Duodenal mucosa (tissue), 2 donors: ENCODE results near the gene RAMP3.
"Not testable (repeated sequence)": the region's sequence is repeated elsewhere in the genome, so short reads cannot be mapped to it uniquely, and the experiment has no call there.

ENCODE experiments used
- H3K27ac ChIP-seq: one replicate; pipeline ENCODE4 v1.7.0; 2013; ENCODE audit warnings: low read depth, low read length
- H3K27me3 ChIP-seq, 2 donors: one replicate each; pipeline ENCODE4 v1.7.0; 2013; ENCODE audit warnings: low read length in 2 of 2, control low read depth in 1 of 2; ENCODE audit not compliant: insufficient read depth in 2 of 2, control insufficient read depth in 1 of 2
- H3K36me3 ChIP-seq, 2 donors: one replicate each; pipeline ENCODE4 v1.7.0; 2013; ENCODE audit warnings: low read length in 2 of 2, control low read depth in 1 of 2; ENCODE audit not compliant: insufficient read depth in 2 of 2, control insufficient read depth in 1 of 2
- H3K4me1 ChIP-seq, 2 donors: one replicate each; pipeline ENCODE4 v1.7.0; 2013; ENCODE audit warnings: low read length in 2 of 2, control low read depth in 1 of 2; ENCODE audit not compliant: insufficient read depth in 2 of 2, control insufficient read depth in 1 of 2
- H3K4me3 ChIP-seq, 2 donors: one replicate each; pipeline ENCODE4 v1.7.0; 2013; ENCODE audit warnings: low read length in 2 of 2, low read depth in 1 of 2
- H3K9ac ChIP-seq, 2 donors: one replicate each; pipeline ENCODE4 v1.7.0; 2013; ENCODE audit warnings: low read length in 2 of 2, low read depth in 1 of 2
- H3K9me3 ChIP-seq, 2 donors: one replicate each; pipeline ENCODE4 v1.7.0; 2013; ENCODE audit warnings: low read length in 2 of 2, control low read depth in 1 of 2; ENCODE audit not compliant: control insufficient read depth in 1 of 2

RAMP3 gene, protein sequence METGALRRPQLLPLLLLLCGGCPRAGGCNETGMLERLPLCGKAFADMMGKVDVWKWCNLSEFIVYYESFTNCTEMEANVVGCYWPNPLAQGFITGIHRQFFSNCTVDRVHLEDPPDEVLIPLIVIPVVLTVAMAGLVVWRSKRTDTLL

DNA sequence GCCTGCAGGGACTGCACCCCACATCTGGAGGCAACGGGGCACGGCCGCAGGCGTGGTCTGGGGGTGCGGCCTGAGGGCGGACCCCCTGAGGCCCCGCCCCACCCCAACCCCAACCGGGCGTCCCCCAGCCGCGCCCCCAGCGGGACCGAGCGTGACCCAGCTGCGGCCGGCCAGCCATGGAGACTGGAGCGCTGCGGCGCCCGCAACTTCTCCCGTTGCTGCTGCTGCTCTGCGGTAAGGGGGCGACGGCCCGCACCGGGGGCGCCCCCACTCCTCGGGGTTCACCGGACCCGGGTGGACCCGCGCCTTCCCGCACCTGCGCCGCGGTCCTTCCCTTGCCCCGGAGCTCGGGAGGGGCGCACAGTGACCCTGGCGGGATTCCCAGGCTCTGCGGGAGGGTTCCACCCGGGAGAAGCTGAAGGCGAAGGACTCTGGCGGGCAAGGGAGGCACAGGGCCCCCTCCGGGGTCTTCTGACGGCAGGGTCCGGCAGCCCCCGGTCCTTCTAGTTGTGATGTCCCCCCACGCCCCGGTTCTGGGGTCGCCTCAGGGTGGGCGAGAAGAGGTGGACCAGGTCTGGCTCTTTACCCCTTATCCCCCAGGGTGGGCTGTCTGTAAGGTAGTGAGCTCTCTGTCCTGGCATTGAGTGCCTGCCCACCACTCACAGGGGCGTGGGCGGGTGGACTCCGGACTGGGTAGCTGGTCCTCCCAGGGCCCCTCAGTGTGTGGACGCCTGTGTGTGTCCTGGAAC lies at the start of gene RAMP3:
RAMP3 (plus strand) TSS at position 139 of the 749 bp plus-strand sequence; CDS start at position 177, 38 bp downstream.
- H3K27me3 ChIP-seq: peaks cover 7% of the 10 kb centered on the region in 2 donors
- H3K9me3 ChIP-seq: no peaks in the 10 kb centered on the region
- H3K4me1 ChIP-seq: no peaks in the 10 kb centered on the region
- no peak within 1 kb of the TSS for H3K4me3 ChIP-seq
- no peak within 1 kb of the TSS for H3K9ac ChIP-seq
- H3K36me3 ChIP-seq: no peaks in the 10 kb centered on the region
- H3K27ac ChIP-seq: no peak within 1 kb of the TSS

DNA sequence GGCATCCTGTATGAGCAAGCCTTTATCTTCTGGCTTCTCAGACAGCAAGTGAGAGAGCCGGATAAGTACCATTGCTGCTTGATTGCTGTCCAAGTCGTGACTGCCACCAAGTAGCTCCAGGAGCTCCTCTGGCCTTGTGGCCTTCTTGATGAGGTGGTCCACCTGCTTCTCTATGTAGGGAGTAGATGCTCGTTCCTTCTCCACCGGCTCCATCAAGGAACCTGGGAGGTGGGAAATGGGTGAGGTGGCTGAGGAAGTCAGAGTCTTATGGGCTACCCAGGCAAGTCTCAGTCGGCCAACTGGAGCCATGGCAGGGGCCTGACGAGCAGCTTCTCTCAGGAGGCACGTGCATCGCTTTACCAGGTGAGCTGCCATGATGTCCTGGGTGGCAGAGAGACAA lies 48.7 kb upstream of the RAMP3 start:
- Histone ChIP-seq H3K36me3 (peaks cover 43 to 54% of the 10 kb centered on the region in 2 donors), H3K9me3 (no peaks in the 10 kb centered on the region), H3K4me1 (peaks cover 33 to 44% of the 10 kb centered on the region in 2 donors), H3K4me3 (peak overlapping the region in 1 of 2 donors; percentile 5), H3K9ac (no peak overlapping the region), H3K27ac (no peak overlapping the region), H3K27me3 (no peaks in the 10 kb centered on the region)

DNA sequence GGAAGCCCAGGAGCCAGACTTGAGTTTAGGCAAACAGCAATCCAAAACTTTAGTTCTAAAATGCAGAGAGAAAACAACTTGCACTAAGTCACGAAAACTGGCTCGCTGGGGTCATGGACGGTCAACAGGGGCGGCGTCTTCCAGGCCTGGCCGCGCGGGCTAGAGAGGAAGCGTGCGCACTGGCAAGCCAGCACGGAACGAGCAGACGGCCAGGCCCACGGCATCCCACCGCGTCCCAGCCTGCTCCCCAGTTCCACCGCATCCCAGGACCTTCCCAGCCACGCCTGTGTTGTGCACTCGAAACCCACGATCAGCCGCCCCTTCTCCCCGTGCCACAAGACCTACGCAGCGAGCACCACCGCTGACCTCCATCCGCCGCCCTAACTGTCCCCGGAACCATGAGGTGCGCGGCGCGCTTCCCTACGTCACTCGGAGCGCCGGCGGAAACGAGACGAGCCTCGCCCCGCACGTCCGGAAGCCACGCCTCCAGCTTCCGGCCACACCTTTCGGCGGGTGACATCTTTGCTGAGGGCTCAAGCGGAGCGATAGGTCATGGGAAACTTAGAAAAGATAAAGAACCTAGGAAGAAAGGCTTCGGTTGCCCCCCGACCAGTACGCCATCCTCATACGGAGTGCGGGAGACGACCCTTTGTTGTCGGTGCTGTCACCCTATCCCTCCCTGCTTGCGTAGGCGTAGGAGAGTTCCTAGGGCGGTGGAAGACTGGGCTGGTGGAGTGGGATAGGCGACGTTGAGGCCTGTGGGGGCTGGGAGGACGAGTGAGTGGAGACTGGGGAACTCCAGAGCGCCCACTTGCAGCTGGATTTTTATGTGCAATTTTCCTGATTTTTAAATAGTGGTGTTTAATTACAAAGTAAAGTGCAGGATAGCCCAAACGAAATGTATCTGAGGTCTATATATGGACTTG lies 46.0 kb upstream of the RAMP3 start, which contains the start of gene TBRG4:
TBRG4 (minus strand) TSS at position 400 of the 926 bp plus-strand sequence. CDS start 2,460 bp downstream, outside the sequence.
- no peaks in the 10 kb centered on the region for H3K9me3 ChIP-seq
- no peaks in the 10 kb centered on the region for H3K27me3 ChIP-seq
- H3K36me3 ChIP-seq: peaks cover 21 to 27% of the 10 kb centered on the region in 2 donors
- H3K4me3 ChIP-seq: peak within 1 kb of the TSS; percentile 95 to 99
- H3K9ac ChIP-seq: peak within 1 kb of the TSS; percentile 88 to 92
- H3K27ac ChIP-seq: peak within 1 kb of the TSS; percentile 99
- H3K4me1 ChIP-seq: peaks cover 33 to 44% of the 10 kb centered on the region in 2 donors

DNA sequence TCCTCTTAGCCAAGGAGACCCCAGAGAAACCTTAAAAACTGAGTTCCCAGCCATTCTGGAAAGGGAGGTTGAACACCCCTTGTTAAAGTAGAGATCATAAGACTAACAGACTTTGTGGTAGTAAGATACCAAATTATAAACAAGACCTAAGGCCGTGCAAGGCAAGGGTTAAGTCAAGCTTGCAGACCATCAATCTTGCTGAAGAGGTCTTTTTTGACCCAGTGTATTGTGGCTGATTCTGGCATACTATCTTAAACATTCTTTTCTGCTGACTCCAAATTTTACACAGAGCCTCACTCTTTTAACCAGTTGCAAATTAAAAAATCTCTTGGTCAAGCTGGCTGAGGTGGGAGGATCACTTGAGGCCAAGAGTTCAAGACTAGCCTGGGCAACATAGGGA lies 44.9 kb upstream of the RAMP3 start:
- H3K4me1 ChIP-seq: peaks cover 24 to 34% of the 10 kb centered on the region in 2 donors
- H3K27ac ChIP-seq: no peak overlapping the region
- peaks cover 0 to 6% of the 10 kb centered on the region in 2 donors for H3K27me3 ChIP-seq
- peak overlapping the region in 1 of 2 donors; percentile 99 for H3K4me3 ChIP-seq
- H3K36me3 ChIP-seq: peaks cover 12 to 17% of the 10 kb centered on the region in 2 donors
- H3K9me3 ChIP-seq: no peaks in the 10 kb centered on the region
- H3K9ac ChIP-seq: no peak overlapping the region

DNA sequence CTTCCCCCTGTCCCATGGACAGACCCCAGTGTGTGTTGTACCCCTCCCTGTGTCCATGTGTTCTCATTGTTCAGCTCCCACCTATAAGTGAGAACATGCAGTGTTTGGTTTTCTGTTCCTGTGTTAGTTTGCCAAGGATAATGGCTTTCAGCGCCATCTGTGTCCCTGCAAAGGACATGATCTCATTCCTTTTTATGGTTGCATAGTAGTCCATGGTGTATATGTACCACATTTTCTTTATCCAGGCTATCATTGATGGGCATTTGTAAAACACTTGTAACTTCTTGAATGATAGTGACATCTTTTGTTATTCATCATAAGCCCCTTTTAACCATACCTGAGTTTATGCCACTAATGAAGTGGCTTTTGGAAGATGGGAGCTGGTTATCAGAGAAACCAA lies 43.3 kb upstream of the RAMP3 start:
- not testable (repeated sequence) for H3K36me3 ChIP-seq, H3K27me3 ChIP-seq, H3K9me3 ChIP-seq

DNA sequence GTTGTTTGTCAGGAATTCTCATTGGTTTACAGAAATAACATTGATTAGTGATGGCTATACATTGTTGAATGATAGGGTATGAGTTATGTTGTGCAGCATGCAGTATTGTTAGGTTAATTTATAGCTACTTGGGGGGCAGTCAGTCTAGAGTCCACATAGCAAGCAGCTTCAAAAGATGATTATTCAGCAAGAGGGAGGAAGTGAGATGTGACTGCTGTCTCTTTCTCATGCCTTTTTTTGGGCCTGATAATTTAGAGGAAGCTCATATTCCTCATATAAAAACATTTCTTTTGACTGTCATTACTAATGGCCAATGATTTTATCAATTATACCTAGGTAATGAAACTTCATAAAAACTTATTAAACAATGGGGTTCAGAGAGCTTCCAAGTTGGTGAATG lies 42.7 kb upstream of the RAMP3 start:
- no peak overlapping the region for H3K27ac ChIP-seq
- H3K4me3 ChIP-seq: no peak overlapping the region
- H3K36me3 ChIP-seq: no peaks in the 10 kb centered on the region

More for the DNA sequence above, 43.3 kb upstream of the RAMP3 start:
- not testable (repeated sequence) for H3K9ac ChIP-seq, H3K4me3 ChIP-seq, H3K27ac ChIP-seq
- peaks cover 8 to 18% of the 10 kb centered on the region in 2 donors for H3K4me1 ChIP-seq

DNA sequence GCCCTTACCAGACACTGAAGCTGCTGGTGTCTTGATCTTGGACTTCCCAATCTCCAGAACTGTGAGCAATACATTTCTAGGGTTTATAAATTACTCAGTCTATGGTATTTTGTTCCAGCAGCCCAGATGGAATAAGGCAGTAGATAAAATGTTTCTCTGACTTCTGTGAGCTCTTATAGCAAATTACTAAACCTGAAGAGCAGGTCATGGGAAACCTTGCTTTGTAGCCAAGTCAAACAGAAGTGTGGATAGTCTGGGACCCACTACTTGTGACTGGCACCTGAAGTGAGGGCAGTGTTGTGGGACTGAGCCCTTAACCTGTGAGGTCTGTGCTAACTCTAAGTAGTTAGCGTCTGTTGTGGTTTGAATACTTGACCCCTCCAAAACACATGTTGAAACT lies 41.5 kb upstream of the RAMP3 start:
- no peak overlapping the region for H3K4me3 ChIP-seq
- H3K9ac ChIP-seq: no peak overlapping the region
- peaks cover 0 to 5% of the 10 kb centered on the region in 2 donors for H3K4me1 ChIP-seq
- H3K27ac ChIP-seq: no peak overlapping the region
- H3K27me3 ChIP-seq: peaks cover 0 to 6% of the 10 kb centered on the region in 2 donors
- H3K36me3 ChIP-seq: no peaks in the 10 kb centered on the region
- no peaks in the 10 kb centered on the region for H3K9me3 ChIP-seq

More for the DNA sequence above, 42.7 kb upstream of the RAMP3 start:
- Histone ChIP-seq H3K9ac (no peak overlapping the region), H3K4me1 (peaks cover 7 to 15% of the 10 kb centered on the region in 2 donors), H3K27me3 (peaks cover 0 to 6% of the 10 kb centered on the region in 2 donors), H3K9me3 (no peaks in the 10 kb centered on the region)

DNA sequence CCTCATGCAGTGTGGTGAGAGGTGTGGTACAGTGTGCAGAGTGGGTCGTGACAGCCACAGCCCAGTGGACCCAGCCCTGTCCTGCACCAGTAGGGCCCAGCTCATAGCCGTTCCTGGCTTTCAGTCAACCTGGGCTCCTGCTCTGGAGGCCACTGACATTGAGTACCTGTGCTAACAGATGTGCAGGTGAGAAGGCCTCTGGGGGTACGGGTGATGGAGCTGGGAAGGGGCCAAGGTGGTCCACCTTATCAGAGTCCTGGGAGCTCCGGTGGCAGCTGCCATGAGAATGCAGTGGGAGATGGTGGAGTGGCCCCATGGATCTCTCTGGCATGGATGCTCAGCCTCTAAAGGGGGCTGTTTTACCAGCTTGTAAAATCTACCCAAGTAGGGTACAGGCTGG lies 40.0 kb upstream of the RAMP3 start:
- Histone ChIP-seq H3K27ac (no peak overlapping the region), H3K9me3 (no peaks in the 10 kb centered on the region), H3K4me3 (no peak overlapping the region), H3K36me3 (no peaks in the 10 kb centered on the region), H3K27me3 (peaks cover 0 to 6% of the 10 kb centered on the region in 2 donors), H3K9ac (no peak overlapping the region), H3K4me1 (no peaks in the 10 kb centered on the region)

DNA sequence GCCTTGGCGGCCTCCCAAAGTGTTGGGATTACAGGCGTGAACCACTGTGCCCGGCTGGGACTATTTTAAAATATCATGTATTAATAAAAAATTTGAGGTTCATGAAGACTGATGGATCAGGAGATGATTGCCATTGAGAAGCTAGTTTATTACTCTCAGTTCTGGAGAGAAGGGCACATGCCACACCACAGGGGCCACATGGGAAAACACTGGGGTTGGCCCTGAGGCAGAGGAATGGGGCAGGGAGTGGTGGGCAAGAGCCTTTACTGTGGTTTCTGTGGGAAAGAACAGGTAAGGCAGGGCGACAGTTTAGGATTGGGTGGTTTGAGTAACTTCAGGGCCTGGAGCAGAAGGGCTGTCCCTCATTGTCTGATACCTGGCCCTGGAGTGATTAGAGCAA lies 39.3 kb upstream of the RAMP3 start:
- Histone ChIP-seq H3K36me3 (no peaks in the 10 kb centered on the region), H3K27me3 (peaks cover 0 to 6% of the 10 kb centered on the region in 2 donors), H3K9ac (no peak overlapping the region), H3K9me3 (no peaks in the 10 kb centered on the region), H3K27ac (no peak overlapping the region), H3K4me3 (no peak overlapping the region), H3K4me1 (no peaks in the 10 kb centered on the region)
